ENCODE data around the gene SERPINI1.

DNA sequence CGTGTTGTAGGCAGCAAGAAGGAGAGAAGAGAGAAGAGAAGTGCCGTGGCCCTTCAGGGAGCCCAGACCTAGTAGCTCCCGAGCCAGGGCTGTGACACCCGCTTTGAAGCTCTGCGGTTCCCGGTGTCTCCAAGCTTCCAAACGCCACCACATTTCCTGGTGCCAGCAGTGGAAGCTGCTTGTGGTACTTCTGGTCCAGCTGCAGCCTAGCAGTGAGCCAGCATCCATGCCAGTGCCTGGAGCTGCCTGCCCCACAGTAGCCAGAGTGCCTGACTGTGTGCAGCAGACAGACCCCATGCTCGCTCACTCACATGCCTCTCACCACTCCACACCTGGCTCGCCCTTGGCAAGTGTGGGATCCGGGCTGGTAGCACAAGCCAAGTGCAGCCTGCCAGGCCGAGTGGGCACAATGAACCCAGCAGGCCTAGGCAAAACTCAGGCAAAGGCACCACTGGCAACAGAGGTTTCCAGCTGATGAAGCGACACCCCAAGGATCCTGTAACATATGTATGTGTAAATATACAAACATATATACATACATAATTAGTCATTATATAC is 85.8 kb downstream of the SERPINI1 start:
- TF ChIP-seq, protein P1, sequence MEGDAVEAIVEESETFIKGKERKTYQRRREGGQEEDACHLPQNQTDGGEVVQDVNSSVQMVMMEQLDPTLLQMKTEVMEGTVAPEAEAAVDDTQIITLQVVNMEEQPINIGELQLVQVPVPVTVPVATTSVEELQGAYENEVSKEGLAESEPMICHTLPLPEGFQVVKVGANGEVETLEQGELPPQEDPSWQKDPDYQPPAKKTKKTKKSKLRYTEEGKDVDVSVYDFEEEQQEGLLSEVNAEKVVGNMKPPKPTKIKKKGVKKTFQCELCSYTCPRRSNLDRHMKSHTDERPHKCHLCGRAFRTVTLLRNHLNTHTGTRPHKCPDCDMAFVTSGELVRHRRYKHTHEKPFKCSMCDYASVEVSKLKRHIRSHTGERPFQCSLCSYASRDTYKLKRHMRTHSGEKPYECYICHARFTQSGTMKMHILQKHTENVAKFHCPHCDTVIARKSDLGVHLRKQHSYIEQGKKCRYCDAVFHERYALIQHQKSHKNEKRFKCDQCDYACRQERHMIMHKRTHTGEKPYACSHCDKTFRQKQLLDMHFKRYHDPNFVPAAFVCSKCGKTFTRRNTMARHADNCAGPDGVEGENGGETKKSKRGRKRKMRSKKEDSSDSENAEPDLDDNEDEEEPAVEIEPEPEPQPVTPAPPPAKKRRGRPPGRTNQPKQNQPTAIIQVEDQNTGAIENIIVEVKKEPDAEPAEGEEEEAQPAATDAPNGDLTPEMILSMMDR (IDR thresholded peaks at IDR 0.05), result no peak
- TF ChIP-seq POLR2A (IDR thresholded peaks at IDR 0.05) (no peak), POLR2AphosphoS5 (IDR thresholded peaks at IDR 0.05) (no peak)
